Umbilical cord (tissue), 2 donors: ENCODE measurements around the gene TMEM74B. TPM values are rescaled to one million over a fixed set of nuclear protein-coding genes. Genes with fewer than 3 reads are reported as not detected.
A peak's percentile ranks its signal among the peaks of the same experiment; 100 is the strongest.

Experiments used
- DNase-seq: peaks from one replicate; pipeline ENCODE4 v3.0.0-alpha.2; 2015; ENCODE audit warnings: low spot score
- total RNA-seq: library from RNA; depleted of rRNA; stranded (reverse); fragments of >200 nt; gene quantifications from one replicate; pipeline ENCODE4 v1.2.3, GENCODE V29; 2014; ENCODE audit warnings: low replicate concordance; ENCODE audit not compliant: insufficient read depth

TMEM74B gene
- total RNA-seq, 1 donor from 2014 or later: 3.4 TPM

- DNase-seq: no peak
Measured at GRCh38 chr20:1144401-1145172, 40.2 kb downstream of the TMEM74B start.

DNA sequence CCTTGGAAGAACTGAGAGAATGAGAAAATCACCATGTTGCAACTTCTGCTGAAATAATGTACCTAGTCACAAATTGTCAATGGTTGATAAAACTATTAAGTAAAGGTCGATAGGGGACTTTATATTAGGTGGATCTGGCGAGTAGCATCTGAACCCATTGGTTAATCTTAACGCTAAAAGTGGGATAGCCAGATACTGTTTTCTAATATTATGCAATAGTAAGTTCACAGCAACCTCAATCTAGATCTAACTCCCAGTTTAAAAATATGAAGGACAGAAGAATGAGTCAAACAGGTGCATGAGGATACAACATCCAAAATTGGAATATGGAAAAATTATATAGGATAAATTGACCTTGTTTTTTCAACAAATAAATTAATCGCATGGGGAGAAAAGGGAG, 47.5 kb downstream of the TMEM74B start:
- no peak for DNase-seq

DNA sequence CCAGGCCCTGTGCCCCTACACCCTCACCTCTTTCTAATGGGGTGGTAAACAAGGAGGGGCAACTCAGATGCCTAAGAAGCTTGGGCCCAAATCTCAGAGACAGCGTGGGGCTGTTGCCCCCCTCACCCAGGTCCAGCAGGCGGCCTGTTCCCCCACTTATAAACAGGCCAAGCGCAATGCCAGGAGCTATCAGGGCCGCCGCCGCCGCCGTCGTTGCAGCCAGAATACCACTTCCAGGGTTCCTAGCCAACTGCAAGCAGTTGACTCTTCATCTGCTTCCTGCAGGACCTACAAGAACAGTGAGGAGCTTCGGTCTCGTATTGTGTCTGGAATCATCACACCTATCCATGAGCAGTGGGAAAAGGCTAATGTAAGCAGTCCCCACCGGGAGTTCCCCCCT, 49.9 kb downstream of the TMEM74B start:
- DNase-seq: no peak

GRCh38 chr20:1134355-1134754, 50.4 kb downstream of the TMEM74B start:
- DNase-seq: no peak

GRCh38 chr20:1131354-1131753, 53.4 kb downstream of the TMEM74B start:
- no peak for DNase-seq

- DNase-seq: peak; percentile 7
Measured at GRCh38 chr20:1130847-1131246, 53.9 kb downstream of the TMEM74B start.

Other genes starting within 250 kb of the TMEM74B start
- gene RSPO4, start 182.7 kb downstream of the TMEM74B start, total RNA-seq: not detected
- gene PSMF1, start 66.4 kb downstream of the TMEM74B start, total RNA-seq: 14.9 TPM
- 1.2 TPM for gene C20orf202, start 18.5 kb upstream of the TMEM74B start, total RNA-seq
- gene RAD21L1, start 41.1 kb upstream of the TMEM74B start, total RNA-seq: 19.5 TPM
- 1.9 TPM for gene SNPH, start 81.3 kb upstream of the TMEM74B start, total RNA-seq
- gene SDCBP2, start 144.2 kb upstream of the TMEM74B start, total RNA-seq: 7.9 TPM
- gene FKBP1A, start 208.1 kb upstream of the TMEM74B start, total RNA-seq: 68.6 TPM